ENCODE data around the gene NKAP.
A peak's percentile ranks its signal among the peaks of the same experiment; 100 is the strongest.
"Not testable (repeated sequence)": the region's sequence is repeated elsewhere in the genome, so short reads cannot be mapped to it uniquely, and the experiment has no call there.

The NKAP gene

DNA sequence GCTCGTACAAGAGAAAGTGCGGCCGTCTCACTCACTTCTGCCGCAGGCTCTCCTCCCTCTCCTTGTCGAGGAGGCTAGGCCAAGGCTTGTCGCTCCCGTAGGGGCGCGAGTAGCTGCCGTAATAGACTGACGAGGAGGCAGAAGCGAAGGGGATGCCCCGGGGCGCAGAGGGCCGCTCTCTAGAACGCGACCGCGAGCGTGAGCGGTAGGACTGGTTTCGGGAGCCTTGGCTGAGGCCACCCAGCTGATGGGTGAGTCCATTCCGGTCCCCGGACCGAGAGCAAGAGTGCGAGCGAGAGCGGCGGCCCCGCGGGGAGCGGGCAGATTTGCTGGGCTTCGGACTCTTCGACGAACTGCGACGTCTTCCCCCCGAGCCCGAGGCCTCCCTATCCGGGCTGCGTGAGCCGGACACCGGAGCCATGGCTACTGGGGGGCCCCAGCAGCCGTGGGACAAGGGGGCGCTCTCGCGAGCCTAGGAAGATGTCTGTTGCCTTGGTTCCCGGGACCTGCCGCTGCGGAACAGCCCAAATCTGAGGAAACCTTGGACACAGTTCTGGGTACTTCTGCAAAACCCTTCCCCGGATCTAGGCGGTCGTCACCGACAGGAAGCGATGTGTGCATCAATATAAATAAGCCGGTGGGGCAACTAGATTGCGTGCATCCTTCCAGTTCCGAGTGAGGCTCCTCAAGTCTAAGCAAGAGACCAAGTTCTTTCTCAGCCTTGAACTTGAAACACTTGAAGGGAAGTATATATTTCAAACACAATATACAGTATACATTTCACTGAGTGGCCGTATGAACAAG, at the start of gene NKAP:
Gene NKAP, minus strand, starts transcription at position 567 of the 804 bp plus-strand sequence. Its CDS starts 146 bp downstream, at position 421.
- peak; percentile 55 to 70 (median 65) for DNase-seq (ENCODE audit: low read depth in 3 of 3, low spot score in 1 of 3)

GRCh38 chrX:119991005-119991787, 47.6 kb upstream of the NKAP start:
- DNase-seq (ENCODE audit: low read depth in 3 of 3, low spot score in 1 of 3): no peak

- DNase-seq (ENCODE audit: low read depth in 3 of 3, low spot score in 1 of 3): no peak
These were observed 47.0 kb upstream of the NKAP start for GRCh38 chrX:119990556-119991004.

GRCh38 chrX:119989905-119990555, 46.5 kb upstream of the NKAP start:
- DNase-seq (ENCODE audit: low read depth in 3 of 3, low spot score in 1 of 3): no peak

DNA sequence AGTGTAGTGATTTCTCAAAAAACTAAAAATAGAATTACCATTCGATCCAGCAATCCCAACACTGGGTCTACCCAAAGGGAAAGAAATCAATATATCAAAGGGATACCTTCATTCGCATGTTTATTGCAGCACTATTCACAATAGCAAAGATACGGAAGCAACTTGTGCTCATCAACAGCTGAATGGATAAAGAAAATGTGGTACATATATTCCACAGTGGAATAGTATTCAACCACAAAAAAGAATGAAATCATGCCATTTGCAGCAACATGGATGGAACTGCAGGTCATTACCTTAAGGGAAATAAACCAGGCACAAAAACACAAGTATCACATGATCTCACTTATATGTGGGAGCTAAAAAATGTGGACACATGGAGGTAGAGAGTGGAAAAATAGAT, 42.7 kb upstream of the NKAP start:
- DNase-seq (ENCODE audit: low read depth in 3 of 3, low spot score in 1 of 3): no peak

- no peak for DNase-seq (ENCODE audit: low read depth in 3 of 3, low spot score in 1 of 3)
These were observed 41.1 kb upstream of the NKAP start for GRCh38 chrX:119984652-119985051.

GRCh38 chrX:119983494-119983893, 39.9 kb upstream of the NKAP start:
- DNase-seq (ENCODE audit: low read depth in 3 of 3, low spot score in 1 of 3): no peak

DNA sequence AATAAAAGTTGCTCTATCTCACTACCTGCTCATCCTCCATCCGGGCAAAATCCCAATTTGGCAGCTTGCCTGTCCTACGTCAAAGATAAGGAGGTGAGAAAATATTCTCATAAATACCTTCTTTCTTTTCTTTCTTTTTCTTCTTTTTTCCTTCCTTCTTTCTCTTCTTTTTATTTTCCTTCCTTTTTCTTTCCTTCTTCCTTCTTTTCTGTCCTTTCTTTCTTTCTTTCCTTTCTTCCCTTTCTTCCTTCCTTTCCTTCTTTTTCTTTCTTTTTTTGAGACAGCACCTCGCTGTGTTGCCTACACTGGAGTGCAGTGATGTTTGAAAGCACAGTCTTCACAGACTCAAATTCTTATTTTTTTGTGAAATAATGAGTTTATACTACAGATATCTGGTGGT, 38.6 kb upstream of the NKAP start:
- DNase-seq (ENCODE audit: low read depth in 3 of 3, low spot score in 1 of 3): no peak

DNA sequence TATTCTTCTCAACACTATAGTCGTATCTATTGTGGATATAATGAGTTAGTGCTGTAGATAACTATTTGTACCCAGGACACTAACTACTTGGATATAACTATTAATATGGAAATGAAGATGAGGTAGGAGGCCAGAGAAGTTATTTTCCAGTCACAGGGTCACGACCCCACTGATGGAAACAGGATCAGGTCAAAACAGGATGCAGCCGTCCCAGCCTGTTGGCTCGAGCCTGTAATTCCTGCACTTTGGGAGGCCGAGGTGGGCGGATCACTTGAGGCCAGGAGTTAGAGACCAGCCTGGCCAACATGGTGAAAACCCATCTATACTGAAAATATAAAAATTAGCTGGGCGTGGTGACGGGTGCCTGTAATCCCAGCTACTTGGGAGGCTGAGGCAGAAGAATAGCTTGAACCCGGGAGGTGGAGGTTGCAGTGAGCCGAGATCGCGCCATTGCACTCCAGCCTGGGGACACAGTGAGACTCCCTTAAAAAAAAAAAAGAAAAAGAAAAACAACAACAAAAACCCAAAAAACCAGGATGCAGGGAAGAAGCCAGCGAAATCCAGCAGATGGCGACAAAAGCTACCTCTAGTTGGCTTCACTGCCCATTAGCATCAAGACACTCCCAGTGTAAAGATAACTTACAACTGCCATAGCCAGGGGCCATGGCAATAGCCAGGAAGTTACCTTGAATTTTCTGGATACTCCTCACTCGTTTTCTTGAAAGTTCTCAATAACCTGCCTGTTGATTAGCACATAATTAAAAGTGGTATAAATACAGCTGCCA, 37.9 kb upstream of the NKAP start:
- DNase-seq (ENCODE audit: low read depth in 3 of 3, low spot score in 1 of 3): no peak

- DNase-seq (ENCODE audit: low read depth in 3 of 3, low spot score in 1 of 3): not testable (repeated sequence)
These were observed 33.6 kb upstream of the NKAP start for GRCh38 chrX:119977172-119977571.

- no peak for DNase-seq (ENCODE audit: low read depth in 3 of 3, low spot score in 1 of 3)
These were observed 27.6 kb upstream of the NKAP start for GRCh38 chrX:119971184-119971583.

GRCh38 chrX:119970574-119970973, 27.0 kb upstream of the NKAP start:
- DNase-seq (ENCODE audit: low read depth in 3 of 3, low spot score in 1 of 3): no peak

DNA sequence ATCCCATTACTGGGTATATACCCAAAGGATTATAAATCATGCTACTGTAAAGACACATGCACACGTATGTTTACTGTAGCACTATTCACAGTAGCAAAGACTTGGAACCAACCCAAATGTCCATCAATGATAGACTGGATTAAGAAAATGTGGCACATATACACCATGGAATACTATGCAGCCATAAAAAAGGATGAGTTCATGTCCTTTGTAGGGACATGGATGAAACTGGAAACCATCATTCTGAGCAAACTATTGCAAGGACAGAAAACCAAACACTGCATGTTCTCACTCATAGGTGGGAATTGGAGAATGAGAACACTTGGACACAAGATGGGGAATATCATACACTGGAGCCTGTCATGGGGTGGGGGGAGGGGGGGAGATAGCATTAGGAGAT, 23.3 kb upstream of the NKAP start:
- not testable (repeated sequence) for DNase-seq (ENCODE audit: low read depth in 3 of 3, low spot score in 1 of 3)

DNA sequence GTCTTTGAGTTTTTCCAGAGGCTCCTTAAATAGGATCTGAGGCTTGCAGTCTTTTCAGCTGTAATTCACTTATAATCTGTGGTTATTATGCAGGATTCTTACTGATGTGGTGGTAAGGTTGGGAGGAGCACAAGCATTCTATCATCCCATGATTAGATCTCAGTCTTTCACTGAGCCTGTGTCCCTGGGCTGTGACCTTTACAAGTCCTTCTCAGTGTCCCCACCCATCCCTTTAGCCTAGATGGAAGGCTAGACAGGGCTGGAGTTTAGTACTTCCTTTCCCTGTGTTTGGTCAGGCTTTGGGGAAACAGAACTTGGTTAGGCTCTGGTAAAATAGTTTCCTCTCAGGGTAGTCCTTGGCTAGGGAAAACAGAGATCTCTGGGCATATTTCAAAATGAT, 17.1 kb upstream of the NKAP start:
- DNase-seq (ENCODE audit: low read depth in 3 of 3, low spot score in 1 of 3): no peak

DNA sequence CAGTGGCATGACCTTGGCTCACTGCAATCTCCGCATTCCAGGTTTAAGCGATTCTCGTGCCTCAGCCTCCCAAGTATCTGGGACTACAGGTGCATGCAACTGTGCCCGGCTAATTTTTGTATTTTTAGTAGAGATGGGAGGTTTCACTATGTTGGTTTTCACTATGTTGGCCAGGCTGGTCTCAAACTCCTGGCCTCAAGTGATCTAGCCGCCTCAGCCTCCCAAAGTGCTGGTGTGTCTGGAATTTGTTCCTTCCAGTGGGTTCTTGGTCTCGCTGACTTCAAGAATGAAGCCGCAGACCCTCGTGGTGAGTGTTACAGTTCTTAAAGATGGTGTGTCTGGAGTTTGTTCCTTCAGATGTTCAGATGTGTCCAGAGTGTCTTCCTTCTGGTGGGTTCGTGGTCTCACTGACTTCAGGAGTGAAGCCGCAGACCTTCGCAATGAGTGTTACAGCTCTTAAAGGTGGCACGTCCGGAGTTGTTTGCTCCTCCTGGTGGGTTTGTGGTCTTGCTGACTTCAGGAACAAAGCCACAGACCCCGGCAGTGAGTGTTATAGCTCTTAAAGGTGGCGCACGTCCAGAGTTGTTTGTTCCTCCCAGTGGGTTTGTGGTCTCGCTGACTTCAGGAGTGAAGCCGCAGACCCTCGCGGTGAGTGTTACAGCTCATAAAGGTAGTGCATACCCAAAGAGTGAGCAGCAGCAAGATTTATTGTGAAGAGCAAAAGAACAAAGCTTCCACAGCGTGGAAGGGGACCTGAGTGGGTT, 12.4 kb upstream of the NKAP start:
- not testable (repeated sequence) for DNase-seq (ENCODE audit: low read depth in 3 of 3, low spot score in 1 of 3)

DNA sequence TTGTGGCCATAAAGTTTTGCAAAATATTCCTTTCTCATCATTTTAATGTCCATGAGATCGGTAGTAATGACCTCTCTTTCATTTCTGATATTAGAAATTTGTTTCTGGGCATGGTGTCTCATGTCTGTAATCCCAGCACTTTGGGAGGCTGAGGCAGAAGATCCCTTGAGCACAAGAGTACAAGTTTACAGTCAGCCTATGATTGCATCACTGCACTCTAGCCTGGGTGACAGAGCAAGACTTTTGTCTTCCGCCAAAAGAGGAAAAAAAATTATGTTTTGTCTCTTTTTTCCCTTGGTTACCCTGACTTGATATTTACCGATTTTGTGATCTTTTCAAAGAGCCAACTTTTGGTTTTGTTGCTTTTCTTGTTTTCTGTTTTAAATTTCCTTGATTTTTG, 10.8 kb upstream of the NKAP start:
- DNase-seq (ENCODE audit: low read depth in 3 of 3, low spot score in 1 of 3): no peak

DNA sequence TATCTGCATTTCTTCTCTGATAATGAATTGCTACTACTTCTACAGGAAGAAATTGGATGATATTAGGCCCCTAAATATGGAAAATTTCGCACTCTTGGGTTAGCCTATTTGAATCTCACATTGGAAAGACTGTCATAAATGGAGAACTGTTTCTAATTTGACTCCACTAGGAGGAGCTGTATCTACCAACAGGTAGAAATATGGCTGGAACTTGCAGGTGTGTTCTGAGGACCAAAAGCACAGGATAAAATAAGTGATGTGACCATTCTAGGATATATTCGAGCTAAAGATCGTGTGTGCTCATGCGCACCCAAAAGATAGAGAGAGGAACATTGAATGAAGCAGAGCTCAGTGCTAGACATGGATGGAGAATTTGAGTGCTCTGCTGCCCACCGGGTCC, 4.8 kb upstream of the NKAP start:
- no peak for DNase-seq (ENCODE audit: low read depth in 3 of 3, low spot score in 1 of 3)

DNA sequence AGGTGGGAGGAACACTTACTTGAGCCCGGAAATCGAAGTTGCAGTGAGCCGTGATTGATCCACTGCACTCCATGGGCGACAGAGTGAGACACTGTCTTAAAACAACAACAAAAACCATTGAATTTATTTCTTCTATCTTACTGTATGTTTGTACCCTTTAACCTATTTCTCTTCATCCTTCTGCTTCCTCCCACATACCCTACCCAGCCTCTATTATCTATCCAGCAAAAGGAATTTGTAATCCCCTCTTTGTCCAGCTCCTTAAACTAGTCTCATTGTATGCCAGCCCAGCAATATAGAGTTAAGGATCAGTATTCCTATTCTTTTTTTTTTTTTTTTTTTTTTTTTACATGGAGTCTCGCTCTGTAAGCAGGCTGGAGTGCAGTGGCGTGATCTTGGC, 1.9 kb upstream of the NKAP start:
- no peak for DNase-seq (ENCODE audit: low read depth in 3 of 3, low spot score in 1 of 3)

DNA sequence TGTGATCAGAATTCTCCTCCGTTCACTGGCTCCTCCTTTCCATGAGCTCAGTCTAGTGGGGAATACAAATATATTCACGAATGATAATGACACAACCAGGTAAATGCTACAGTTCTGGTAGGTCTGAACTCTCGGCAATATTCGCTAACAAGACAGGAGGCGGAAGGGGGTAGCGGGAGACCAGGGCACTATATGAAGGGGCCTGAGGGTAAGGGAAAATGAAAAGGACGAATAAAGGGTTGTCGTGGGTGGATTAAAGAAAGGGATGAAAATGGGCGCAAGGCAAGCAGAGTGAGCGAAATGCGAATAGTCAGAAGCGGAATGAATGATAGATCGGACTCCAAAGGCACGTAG, 743 bp downstream of the NKAP start:
- DNase-seq (ENCODE audit: low read depth in 3 of 3, low spot score in 1 of 3): no peak

GRCh38 chrX:119942173-119942819, 1.3 kb downstream of the NKAP start:
- DNase-seq (ENCODE audit: low read depth in 3 of 3, low spot score in 1 of 3): no peak

All from stimulated activated CD4-positive, alpha-beta T cell treated with anti-CD3 and anti-CD28 coated beads, TNF-alpha, amount 100 ng/mL, for 1 hour (primary cell).